Loucy (cell line): ENCODE data around the gene CABCOCO1.

ENCODE experiments used
- CTCF ChIP-seq: fragments of 200-600 bp; sonication (generic); conservative IDR thresholded peaks from 2 replicates; pipeline ENCODE4 v1.5.1; 2014; ENCODE audit warnings: mild to moderate bottlenecking, antibody characterized with exemption, low read length
- EZH2phosphoT487 ChIP-seq: fragments of 200-600 bp; IDR thresholded peaks from 2 replicates; pipeline ENCODE4 v1.6.1; 2018; ENCODE audit warnings: antibody characterized with exemption, mild to moderate bottlenecking, moderate library complexity, borderline replicate concordance

DNA sequence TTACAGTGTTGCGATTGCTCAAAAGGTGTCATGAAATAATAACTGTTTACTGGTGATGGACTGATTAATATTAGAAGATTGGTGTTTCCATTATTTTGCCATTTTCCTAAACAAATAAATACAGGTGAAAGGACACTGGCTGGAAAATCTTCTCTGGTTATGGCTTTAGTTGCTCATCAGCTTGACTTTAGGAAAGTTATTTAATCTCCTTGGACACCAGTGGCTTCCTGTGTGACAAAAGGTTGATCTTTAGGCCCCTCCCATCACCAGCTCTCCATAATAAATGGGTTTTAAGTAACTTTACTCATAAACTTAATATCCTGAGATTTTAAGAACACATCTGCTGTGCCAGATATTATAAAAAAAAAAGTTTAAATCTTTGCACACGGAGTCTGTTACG is 737 bp downstream of the CABCOCO1 start:
- TF ChIP-seq CTCF (no peak), EZH2phosphoT487 (no peak)
